ENCODE measurements around the gene ZNF735.

Gene ZNF735

GRCh38 chr7:64182036-64182790 lies 24.8 kb upstream of the ZNF735 start:
- TF ChIP-seq FOXP2 (optimal IDR thresholded peaks at IDR 0.05; ENCODE audit: borderline replicate concordance, extremely low read depth, extremely low read length, insufficient read depth) (no peak), TAF1 (IDR thresholded peaks at IDR 0.05; ENCODE audit: borderline replicate concordance, insufficient read depth, low read length) (no peak), SIN3A (IDR thresholded peaks at IDR 0.05; ENCODE audit: borderline replicate concordance, insufficient read depth, low read length) (no peak), POLR2AphosphoS5 (IDR thresholded peaks at IDR 0.05; ENCODE audit: low read depth, low read length) (no peak)
- TF ChIP-seq, protein P1, sequence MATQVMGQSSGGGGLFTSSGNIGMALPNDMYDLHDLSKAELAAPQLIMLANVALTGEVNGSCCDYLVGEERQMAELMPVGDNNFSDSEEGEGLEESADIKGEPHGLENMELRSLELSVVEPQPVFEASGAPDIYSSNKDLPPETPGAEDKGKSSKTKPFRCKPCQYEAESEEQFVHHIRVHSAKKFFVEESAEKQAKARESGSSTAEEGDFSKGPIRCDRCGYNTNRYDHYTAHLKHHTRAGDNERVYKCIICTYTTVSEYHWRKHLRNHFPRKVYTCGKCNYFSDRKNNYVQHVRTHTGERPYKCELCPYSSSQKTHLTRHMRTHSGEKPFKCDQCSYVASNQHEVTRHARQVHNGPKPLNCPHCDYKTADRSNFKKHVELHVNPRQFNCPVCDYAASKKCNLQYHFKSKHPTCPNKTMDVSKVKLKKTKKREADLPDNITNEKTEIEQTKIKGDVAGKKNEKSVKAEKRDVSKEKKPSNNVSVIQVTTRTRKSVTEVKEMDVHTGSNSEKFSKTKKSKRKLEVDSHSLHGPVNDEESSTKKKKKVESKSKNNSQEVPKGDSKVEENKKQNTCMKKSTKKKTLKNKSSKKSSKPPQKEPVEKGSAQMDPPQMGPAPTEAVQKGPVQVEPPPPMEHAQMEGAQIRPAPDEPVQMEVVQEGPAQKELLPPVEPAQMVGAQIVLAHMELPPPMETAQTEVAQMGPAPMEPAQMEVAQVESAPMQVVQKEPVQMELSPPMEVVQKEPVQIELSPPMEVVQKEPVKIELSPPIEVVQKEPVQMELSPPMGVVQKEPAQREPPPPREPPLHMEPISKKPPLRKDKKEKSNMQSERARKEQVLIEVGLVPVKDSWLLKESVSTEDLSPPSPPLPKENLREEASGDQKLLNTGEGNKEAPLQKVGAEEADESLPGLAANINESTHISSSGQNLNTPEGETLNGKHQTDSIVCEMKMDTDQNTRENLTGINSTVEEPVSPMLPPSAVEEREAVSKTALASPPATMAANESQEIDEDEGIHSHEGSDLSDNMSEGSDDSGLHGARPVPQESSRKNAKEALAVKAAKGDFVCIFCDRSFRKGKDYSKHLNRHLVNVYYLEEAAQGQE (IDR thresholded peaks at IDR 0.05; ENCODE audit: insufficient read depth in 1 of 2, low read depth in 2 of 2, low read length in 2 of 2): no peak

- TF ChIP-seq FOXP2 (optimal IDR thresholded peaks at IDR 0.05; ENCODE audit: borderline replicate concordance, extremely low read depth, extremely low read length, insufficient read depth): no peak
- TF ChIP-seq, protein P1 (IDR thresholded peaks at IDR 0.05; ENCODE audit: insufficient read depth in 1 of 2, low read depth in 2 of 2, low read length in 2 of 2): no peak
- no peak for TF ChIP-seq POLR2AphosphoS5 (IDR thresholded peaks at IDR 0.05; ENCODE audit: low read depth, low read length)
- no peak for TF ChIP-seq TAF1 (IDR thresholded peaks at IDR 0.05; ENCODE audit: borderline replicate concordance, insufficient read depth, low read length)
- TF ChIP-seq SIN3A (IDR thresholded peaks at IDR 0.05; ENCODE audit: borderline replicate concordance, insufficient read depth, low read length): no peak
Measured at GRCh38 chr7:64183126-64183742, 23.8 kb upstream of the ZNF735 start.

DNA sequence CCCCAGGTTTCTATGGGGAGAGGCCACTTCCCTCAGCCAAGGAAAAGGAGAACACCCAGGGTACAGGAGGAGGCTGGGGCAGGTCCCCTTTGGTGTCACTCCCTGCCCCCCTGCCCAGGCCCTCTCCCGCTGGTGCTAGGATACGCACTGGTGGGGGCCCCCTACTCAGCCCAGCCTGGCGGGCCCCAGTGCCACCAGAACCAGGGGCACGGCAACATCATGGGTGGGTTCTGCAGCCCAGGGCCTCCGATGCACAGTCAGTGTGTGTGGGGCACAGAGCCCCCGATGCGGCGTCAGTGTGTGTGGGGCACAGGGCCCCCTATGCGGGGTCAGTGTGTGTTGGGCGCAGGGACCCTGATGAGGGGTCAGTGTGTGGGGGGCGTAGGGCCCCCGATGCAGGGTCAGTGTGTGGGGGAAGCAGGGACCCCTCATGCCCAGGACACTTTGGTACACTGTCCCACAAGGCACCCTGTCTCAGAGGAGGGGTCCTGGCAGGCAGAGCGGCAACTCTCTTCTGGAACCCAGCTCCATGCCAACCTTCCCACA lies 23.1 kb upstream of the ZNF735 start:
- TF ChIP-seq POLR2AphosphoS5 (IDR thresholded peaks at IDR 0.05; ENCODE audit: low read depth, low read length): no peak
- TF ChIP-seq, protein P1 (IDR thresholded peaks at IDR 0.05; ENCODE audit: insufficient read depth in 1 of 2, low read depth in 2 of 2, low read length in 2 of 2): no peak
- no peak for TF ChIP-seq FOXP2 (optimal IDR thresholded peaks at IDR 0.05; ENCODE audit: borderline replicate concordance, extremely low read depth, extremely low read length, insufficient read depth)
- no peak for TF ChIP-seq TAF1 (IDR thresholded peaks at IDR 0.05; ENCODE audit: borderline replicate concordance, insufficient read depth, low read length)
- TF ChIP-seq SIN3A (IDR thresholded peaks at IDR 0.05; ENCODE audit: borderline replicate concordance, insufficient read depth, low read length): no peak

DNA sequence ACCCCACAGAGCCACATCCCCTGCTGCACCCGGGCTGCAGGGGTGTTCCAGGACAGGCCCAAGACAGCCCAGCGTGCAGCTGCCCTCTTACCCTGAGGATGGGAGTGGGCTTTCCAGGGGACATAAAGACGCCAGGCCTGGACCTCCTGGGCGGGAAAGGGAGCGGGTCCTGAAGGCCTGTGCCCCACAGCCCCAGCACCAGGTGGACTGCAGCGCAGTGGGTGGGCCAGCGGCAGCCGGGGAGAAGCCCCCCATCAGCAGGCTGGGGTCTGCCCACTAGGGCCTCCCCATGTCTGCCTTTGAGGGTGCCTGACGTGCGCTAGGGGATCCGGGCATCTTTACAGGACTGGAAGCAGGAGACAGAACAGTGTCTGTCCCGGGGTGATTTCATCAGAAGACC lies 22.6 kb upstream of the ZNF735 start:
- TF ChIP-seq POLR2AphosphoS5 (IDR thresholded peaks at IDR 0.05; ENCODE audit: low read depth, low read length): no peak

GRCh38 chr7:64187408-64187807 lies 19.6 kb upstream of the ZNF735 start:
- no peak for TF ChIP-seq TAF1 (IDR thresholded peaks at IDR 0.05; ENCODE audit: borderline replicate concordance, insufficient read depth, low read length)
- TF ChIP-seq POLR2AphosphoS5 (IDR thresholded peaks at IDR 0.05; ENCODE audit: low read depth, low read length): no peak
- TF ChIP-seq FOXP2 (optimal IDR thresholded peaks at IDR 0.05; ENCODE audit: borderline replicate concordance, extremely low read depth, extremely low read length, insufficient read depth): no peak
- no peak for TF ChIP-seq SIN3A (IDR thresholded peaks at IDR 0.05; ENCODE audit: borderline replicate concordance, insufficient read depth, low read length)
- TF ChIP-seq, protein P1 (IDR thresholded peaks at IDR 0.05; ENCODE audit: insufficient read depth in 1 of 2, low read depth in 2 of 2, low read length in 2 of 2): no peak

Data from PFSK-1 (cell line).